ENCODE results near the gene DUSP8. TPM values are rescaled to one million over a fixed set of nuclear protein-coding genes. Genes with fewer than 3 reads are reported as not detected.
"Not testable (repeated sequence)": the region's sequence is repeated elsewhere in the genome, so short reads cannot be mapped to it uniquely, and the experiment has no call there.

The DUSP8 gene
- total RNA-seq, 2 donors from 2014 or later, result 9.0 to 21.7 TPM

- intact Hi-C loops (cut with DNase I), result no loop called here
- no peak for DNase-seq
Measured at GRCh38 chr11:1523077-1523476, 49.0 kb downstream of the DUSP8 start.

GRCh38 chr11:1522081-1522424, 50.0 kb downstream of the DUSP8 start:
- no peak for ATAC-seq
- no peak for DNase-seq
- intact Hi-C loops (cut with DNase I), result no loop called here

More at GRCh38 chr11:1523077-1523476, 49.0 kb downstream of the DUSP8 start:
- no peak for ATAC-seq

GRCh38 chr11:1521382-1522080, 50.5 kb downstream of the DUSP8 start:
- intact Hi-C loops (cut with DNase I), result no loop called here
- ATAC-seq, result no peak
- DNase-seq, result no peak

GRCh38 chr11:1520663-1521267, 51.3 kb downstream of the DUSP8 start:
- intact Hi-C loops (cut with DNase I), result no loop called here
- ATAC-seq, result peak; percentile 26 to 58
- DNase-seq, result peak; percentile 48

GRCh38 chr11:1520209-1520662, 51.8 kb downstream of the DUSP8 start:
- DNase-seq (no peak), ATAC-seq (no peak)
- intact Hi-C loops (cut with DNase I), result no loop called here

- peak; percentile 1 for DNase-seq
- intact Hi-C loops (cut with DNase I), result loop anchor here in 1 of 2 donors (10.0 kb wide), 2 partner anchors 65 to 185 kb away; no protein-coding TSS in a partner anchor
- no peak for ATAC-seq
Measured at GRCh38 chr11:1519028-1520010, 52.8 kb downstream of the DUSP8 start.

- peak; percentile 17 for DNase-seq
Measured at GRCh38 chr11:1518301-1518700, 53.8 kb downstream of the DUSP8 start.

GRCh38 chr11:1517117-1518005, 54.7 kb downstream of the DUSP8 start:
- ATAC-seq, result no peak
- intact Hi-C loops (cut with DNase I), result loop anchor here in 1 of 2 donors (2.0 to 10.0 kb wide), 3 partner anchors 63 to 315 kb away; no protein-coding TSS in a partner anchor
- peak; percentile 13 for DNase-seq

More at GRCh38 chr11:1518301-1518700, 53.8 kb downstream of the DUSP8 start:
- ATAC-seq, result no peak
- intact Hi-C loops (cut with DNase I), result loop anchor here in 1 of 2 donors (10.0 kb wide), 2 partner anchors 64 to 184 kb away; no protein-coding TSS in a partner anchor

- no peak for ATAC-seq
- DNase-seq, result peak; percentile 16
- intact Hi-C loops (cut with DNase I), result loop anchor here in 1 of 2 donors (2.0 to 10.0 kb wide), 3 partner anchors 62 to 314 kb away; no protein-coding TSS in a partner anchor
Measured at GRCh38 chr11:1516273-1517067, 55.6 kb downstream of the DUSP8 start.

- intact Hi-C loops (cut with DNase I), result loop anchor here in 1 of 2 donors (2.0 to 10.0 kb wide), 3 partner anchors 61 to 313 kb away; no protein-coding TSS in a partner anchor
- ATAC-seq (peak; percentile 86 to 93), DNase-seq (peak; percentile 86)
Measured at GRCh38 chr11:1515082-1516060, 56.7 kb downstream of the DUSP8 start.

GRCh38 chr11:1514336-1515061, 57.6 kb downstream of the DUSP8 start:
- ATAC-seq (peak; percentile 46 to 61), DNase-seq (peak; percentile 39)
- intact Hi-C loops (cut with DNase I), result loop anchor here in 1 of 2 donors (10.0 kb wide), 2 partner anchors 60 to 180 kb away; no protein-coding TSS in a partner anchor

- intact Hi-C loops (cut with DNase I), result loop anchor here in 1 of 2 donors (10.0 kb wide), 2 partner anchors 59 to 179 kb away; no protein-coding TSS in a partner anchor
- no peak for ATAC-seq
- peak; percentile 13 for DNase-seq
Measured at GRCh38 chr11:1513326-1514296, 58.5 kb downstream of the DUSP8 start.

- ATAC-seq, DNase-seq: not testable (repeated sequence)
- intact Hi-C loops (cut with DNase I), result loop anchor here in 1 of 2 donors (10.0 kb wide), 2 partner anchors 58 to 178 kb away; no protein-coding TSS in a partner anchor
Measured at GRCh38 chr11:1512531-1513258, 59.4 kb downstream of the DUSP8 start.

All from left cardiac atrium (tissue), 4 donors.